GM12801 (cell line): ENCODE data around the gene RNF38.

Experiments used
- TF ChIP-seq, protein P1 (sequence below): IDR thresholded peaks from one replicate; pipeline ENCODE4 v1.5.1; 2011; ENCODE audit warnings: control low read depth; ENCODE audit not compliant: insufficient read length; ENCODE audit errors: extremely low read depth

RNF38 gene

DNA sequence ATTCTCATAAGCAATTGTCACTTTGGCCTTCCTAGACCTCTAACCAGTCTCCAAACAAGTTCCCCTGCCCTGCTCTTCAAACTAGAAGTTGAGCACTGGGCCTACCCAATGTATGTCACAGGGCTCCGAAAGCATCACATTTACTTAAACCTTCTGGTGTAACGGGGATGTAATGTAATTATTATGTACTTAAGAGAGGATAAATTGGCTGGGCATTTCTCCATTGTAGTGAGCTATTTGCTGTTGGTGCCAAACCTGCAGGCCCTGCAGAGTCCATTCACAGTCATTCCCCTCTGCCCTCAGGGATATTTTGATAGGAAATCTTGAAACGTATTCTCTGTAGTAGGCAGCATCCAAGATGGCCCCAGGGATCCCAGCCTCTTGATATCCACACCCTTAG is 77.6 kb downstream of the RNF38 start:
- TF ChIP-seq, protein P1, sequence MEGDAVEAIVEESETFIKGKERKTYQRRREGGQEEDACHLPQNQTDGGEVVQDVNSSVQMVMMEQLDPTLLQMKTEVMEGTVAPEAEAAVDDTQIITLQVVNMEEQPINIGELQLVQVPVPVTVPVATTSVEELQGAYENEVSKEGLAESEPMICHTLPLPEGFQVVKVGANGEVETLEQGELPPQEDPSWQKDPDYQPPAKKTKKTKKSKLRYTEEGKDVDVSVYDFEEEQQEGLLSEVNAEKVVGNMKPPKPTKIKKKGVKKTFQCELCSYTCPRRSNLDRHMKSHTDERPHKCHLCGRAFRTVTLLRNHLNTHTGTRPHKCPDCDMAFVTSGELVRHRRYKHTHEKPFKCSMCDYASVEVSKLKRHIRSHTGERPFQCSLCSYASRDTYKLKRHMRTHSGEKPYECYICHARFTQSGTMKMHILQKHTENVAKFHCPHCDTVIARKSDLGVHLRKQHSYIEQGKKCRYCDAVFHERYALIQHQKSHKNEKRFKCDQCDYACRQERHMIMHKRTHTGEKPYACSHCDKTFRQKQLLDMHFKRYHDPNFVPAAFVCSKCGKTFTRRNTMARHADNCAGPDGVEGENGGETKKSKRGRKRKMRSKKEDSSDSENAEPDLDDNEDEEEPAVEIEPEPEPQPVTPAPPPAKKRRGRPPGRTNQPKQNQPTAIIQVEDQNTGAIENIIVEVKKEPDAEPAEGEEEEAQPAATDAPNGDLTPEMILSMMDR: no peak

DNA sequence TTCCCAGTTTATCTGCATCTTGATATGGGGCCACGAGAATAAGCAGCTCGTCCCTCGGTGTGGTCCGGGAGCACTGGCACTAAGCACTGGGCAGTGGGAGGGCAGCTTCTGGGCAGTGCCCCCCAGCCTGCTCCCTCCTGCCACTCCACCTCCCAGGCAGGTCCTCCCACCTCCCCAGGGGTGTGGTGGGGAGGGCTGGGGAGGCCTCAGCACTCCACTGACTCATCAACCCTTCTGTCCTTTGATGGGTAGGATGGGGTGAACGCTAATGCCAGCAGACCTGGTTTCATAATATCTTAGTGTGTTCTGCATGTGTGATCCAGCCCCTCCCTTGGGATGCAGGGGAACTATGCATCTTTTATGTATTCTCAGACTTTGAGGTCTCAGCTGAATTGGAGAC is 79.6 kb downstream of the RNF38 start:
- TF ChIP-seq, protein P1: no peak

DNA sequence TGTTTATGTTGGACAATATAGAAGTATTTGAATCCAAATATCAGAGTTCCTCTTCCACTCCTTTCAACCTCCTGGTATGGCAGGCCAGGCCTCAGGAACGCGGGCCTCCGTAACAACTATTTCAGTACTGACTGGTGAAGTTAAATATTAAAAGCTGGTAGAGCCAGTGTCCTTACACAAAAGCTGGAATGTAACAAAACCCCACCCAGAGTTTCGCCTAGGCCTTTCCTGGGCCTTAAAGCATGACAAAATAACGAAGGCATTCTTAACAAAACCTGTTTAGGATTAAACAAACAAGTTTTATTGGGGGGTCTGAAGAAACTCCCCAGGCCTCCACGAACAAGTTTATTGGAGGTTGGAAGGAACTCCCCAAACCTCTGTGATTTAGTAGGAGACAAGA is 80.3 kb downstream of the RNF38 start:
- TF ChIP-seq, protein P1: no peak

DNA sequence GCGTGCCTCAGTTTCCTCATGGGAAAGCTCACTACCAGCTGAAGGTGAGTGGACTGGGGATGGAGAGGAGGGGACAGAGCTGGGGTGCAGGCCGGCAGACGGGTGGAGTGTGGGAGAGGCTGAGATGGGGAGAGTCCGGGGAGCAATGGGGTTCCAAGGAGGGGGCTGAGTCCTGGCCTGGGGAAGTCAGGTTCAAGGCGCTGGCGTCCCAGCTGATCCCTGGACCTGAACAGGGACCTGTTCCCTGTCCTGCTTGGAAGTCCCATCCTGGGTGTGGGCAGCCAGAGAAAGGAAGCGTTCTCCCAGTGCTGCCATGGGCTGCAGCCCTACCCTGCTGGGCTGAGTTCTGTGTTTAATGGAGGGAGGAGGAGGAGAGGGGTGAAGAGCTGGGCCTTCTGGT is 80.9 kb downstream of the RNF38 start:
- TF ChIP-seq, protein P1: no peak

DNA sequence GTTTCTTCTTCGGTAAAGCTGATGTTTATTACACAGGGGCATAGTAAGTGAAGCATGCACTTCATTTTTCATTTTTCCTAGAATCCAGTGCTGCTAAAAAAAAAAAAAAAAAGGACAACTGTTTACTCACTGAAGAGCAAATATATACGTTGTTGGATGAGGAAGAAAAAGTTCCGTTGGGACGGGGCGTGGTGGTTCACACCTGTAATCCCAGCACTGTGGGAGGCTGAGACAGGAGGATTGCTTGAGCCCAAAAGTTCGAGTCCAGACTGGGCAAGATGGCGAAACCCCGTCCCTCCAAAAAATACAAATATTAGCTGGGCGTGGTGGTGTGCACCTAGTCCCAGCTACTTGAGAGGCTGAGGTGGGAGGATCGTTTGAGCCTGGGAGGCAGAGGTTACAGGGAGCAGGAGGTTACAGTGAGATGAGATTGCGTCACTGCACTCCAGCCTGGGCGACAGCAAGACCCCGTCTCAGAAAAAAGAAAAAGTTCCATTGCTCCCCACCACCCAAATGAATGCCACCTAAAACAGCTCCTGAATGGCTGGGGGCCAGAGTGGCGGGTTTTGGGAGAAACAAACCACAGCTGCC is 81.8 kb downstream of the RNF38 start:
- TF ChIP-seq, protein P1: no peak

GRCh38 chr9:36317766-36318165 is 82.3 kb downstream of the RNF38 start:
- TF ChIP-seq, protein P1: no peak

GRCh38 chr9:36316611-36317317 is 83.3 kb downstream of the RNF38 start:
- TF ChIP-seq, protein P1: no peak
